Endothelial cell (in vitro differentiated cells): ENCODE results near the gene ZNF532. TPM values are rescaled to one million over a fixed set of nuclear protein-coding genes. Genes with fewer than 3 reads are reported as not detected.
A peak's percentile ranks its signal among the peaks of the same experiment; 100 is the strongest.
"Not testable (repeated sequence)": the region's sequence is repeated elsewhere in the genome, so short reads cannot be mapped to it uniquely, and the experiment has no call there.

Experiments used
- DNase-seq: peaks from one replicate; pipeline ENCODE4 v3.0.0; 2021; ENCODE audit warnings: low spot score
- H3K27ac Mint-ChIP-seq: one replicate; pipeline ENCODE4 v1.8.0; 2021; ENCODE audit warnings: mixed read lengths, inconsistent platforms; ENCODE audit not compliant: unreplicated experiment
- H3K27me3 Mint-ChIP-seq: one replicate; pipeline ENCODE4 v1.8.0; 2021; ENCODE audit warnings: mild to moderate bottlenecking, moderate library complexity, mixed read lengths, inconsistent platforms; ENCODE audit not compliant: unreplicated experiment
- H3K36me3 Mint-ChIP-seq: one replicate; pipeline ENCODE4 v1.8.0; 2021; ENCODE audit warnings: mild to moderate bottlenecking, low read depth, mixed read lengths, inconsistent platforms; ENCODE audit not compliant: unreplicated experiment
- H3K4me1 Mint-ChIP-seq: one replicate; pipeline ENCODE4 v1.8.0; 2021; ENCODE audit warnings: mild to moderate bottlenecking, mixed read lengths, inconsistent platforms; ENCODE audit not compliant: unreplicated experiment
- H3K4me3 Mint-ChIP-seq: one replicate; pipeline ENCODE4 v1.8.0; 2021; ENCODE audit warnings: mild to moderate bottlenecking, mixed read lengths, inconsistent platforms; ENCODE audit not compliant: unreplicated experiment
- H3K9me3 Mint-ChIP-seq: one replicate; pipeline ENCODE4 v1.8.0; 2021; ENCODE audit warnings: mixed read lengths, inconsistent platforms; ENCODE audit not compliant: unreplicated experiment
- CTCF ChIP-seq: fragments of 200-600 bp; sonication (generic); IDR thresholded peaks from one replicate; pipeline ENCODE4 v1.5.0; 2021; ENCODE audit warnings: antibody characterized with exemption; ENCODE audit not compliant: unreplicated experiment
- total RNA-seq: library from RNA; stranded (reverse); fragmentation: NEBNext Ultra II Directional; extraction: Animal tissue kit (Norgen Biotek cat#: 25700); gene quantifications from one replicate; pipeline ENCODE4 v1.2.1, GENCODE V29; 2021; ENCODE audit not compliant: unreplicated experiment

ZNF532 gene
- total RNA-seq, 1 donor from 2014 or later: 178 TPM

GRCh38 chr18:58909521-58909920 lies 44.8 kb downstream of the ZNF532 start:
- no peak for TF ChIP-seq CTCF
- Mint-ChIP-seq H3K9me3 (no peaks in the 10 kb centered on the region), H3K27me3 (peaks cover 3% of the 10 kb centered on the region), H3K4me1 (peaks cover 43% of the 10 kb centered on the region), H3K27ac (peak overlapping the region; percentile 32), H3K4me3 (no peak overlapping the region), H3K36me3 (peaks cover 25% of the 10 kb centered on the region)
- DNase-seq: no peak

- H3K36me3 Mint-ChIP-seq: peaks cover 33% of the 10 kb centered on the region
- H3K27me3 Mint-ChIP-seq: peaks cover 5% of the 10 kb centered on the region
- DNase-seq: no peak
- no peak overlapping the region for H3K4me3 Mint-ChIP-seq
- no peak overlapping the region for H3K27ac Mint-ChIP-seq
- H3K9me3 Mint-ChIP-seq: no peaks in the 10 kb centered on the region
- peaks cover 40% of the 10 kb centered on the region for H3K4me1 Mint-ChIP-seq
- no peak for TF ChIP-seq CTCF
Observed at GRCh38 chr18:58911241-58911640, 46.6 kb downstream of the ZNF532 start.

- no peak for TF ChIP-seq CTCF
- Mint-ChIP-seq H3K36me3 (peaks cover 38% of the 10 kb centered on the region), H3K9me3 (no peaks in the 10 kb centered on the region), H3K4me1 (peaks cover 40% of the 10 kb centered on the region), H3K4me3 (no peak overlapping the region), H3K27ac (peak overlapping the region; percentile 39), H3K27me3 (peaks cover 5% of the 10 kb centered on the region)
- no peak for DNase-seq
Observed at GRCh38 chr18:58911766-58912165, 47.1 kb downstream of the ZNF532 start.

GRCh38 chr18:58915006-58915799 lies 50.5 kb downstream of the ZNF532 start:
- Mint-ChIP-seq H3K27ac (peak overlapping the region; percentile 50), H3K36me3 (peaks cover 59% of the 10 kb centered on the region), H3K4me1 (peaks cover 30% of the 10 kb centered on the region), H3K9me3 (no peaks in the 10 kb centered on the region), H3K4me3 (no peak overlapping the region), H3K27me3 (peaks cover 2% of the 10 kb centered on the region)
- TF ChIP-seq CTCF: no peak
- DNase-seq: no peak

GRCh38 chr18:58915995-58916394 lies 51.3 kb downstream of the ZNF532 start:
- H3K4me1 Mint-ChIP-seq: peaks cover 26% of the 10 kb centered on the region
- no peaks in the 10 kb centered on the region for H3K9me3 Mint-ChIP-seq
- H3K36me3 Mint-ChIP-seq: peaks cover 64% of the 10 kb centered on the region
- H3K4me3 Mint-ChIP-seq: no peak overlapping the region
- no peak for TF ChIP-seq CTCF
- H3K27ac Mint-ChIP-seq: no peak overlapping the region
- H3K27me3 Mint-ChIP-seq: peaks cover 9% of the 10 kb centered on the region
- DNase-seq: no peak

GRCh38 chr18:58919934-58920333 lies 55.3 kb downstream of the ZNF532 start:
- not testable (repeated sequence) for H3K27ac Mint-ChIP-seq, DNase-seq, H3K4me3 Mint-ChIP-seq, H3K27me3 Mint-ChIP-seq, H3K4me1 Mint-ChIP-seq, H3K9me3 Mint-ChIP-seq
- H3K36me3 Mint-ChIP-seq: peaks cover 88% of the 10 kb centered on the region
